GM19324 (cell line): ENCODE data around the gene HNF4A.
"Not testable (repeated sequence)": the region's sequence is repeated elsewhere in the genome, so short reads cannot be mapped to it uniquely, and the experiment has no call there.

Experiments used
- ATAC-seq: cut with Tn5 transposase; IDR thresholded peaks from one replicate; pipeline ENCODE4 v1.9.1; 2021; ENCODE audit warnings: mild to moderate bottlenecking, moderate library complexity; ENCODE audit not compliant: unreplicated experiment, low FRiP score

The HNF4A gene

GRCh38 chr20:44461142-44461802 lies 105.8 kb downstream of the HNF4A start:
- no peak for ATAC-seq

GRCh38 chr20:44461803-44462174 lies 106.3 kb downstream of the HNF4A start:
- ATAC-seq = no peak

- no peak for ATAC-seq
Observed at GRCh38 chr20:44463466-44463865, 108.0 kb downstream of the HNF4A start.

DNA sequence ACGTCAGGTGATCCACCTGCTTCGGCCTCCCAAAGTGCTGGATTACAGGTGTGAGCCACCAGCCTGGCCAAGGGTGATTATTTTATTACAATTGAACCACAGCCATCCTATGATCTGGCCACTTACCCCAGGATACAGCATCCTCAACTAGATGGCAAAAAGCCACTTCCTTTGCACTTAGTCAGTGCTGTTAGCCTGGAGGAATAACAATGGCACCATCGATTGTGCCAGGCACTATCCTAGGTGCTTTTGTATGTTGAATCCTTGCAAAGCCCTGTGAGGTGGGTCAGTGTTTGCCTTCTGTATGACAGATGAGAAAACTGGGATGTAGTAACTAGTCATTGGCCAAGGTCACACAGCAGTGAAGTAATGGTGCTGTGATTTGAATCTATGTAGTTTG lies 109.0 kb downstream of the HNF4A start:
- ATAC-seq = no peak

GRCh38 chr20:44465001-44465560 lies 109.6 kb downstream of the HNF4A start:
- no peak for ATAC-seq

- no peak for ATAC-seq
Observed at GRCh38 chr20:44467289-44467883, 111.9 kb downstream of the HNF4A start.

- ATAC-seq = no peak
Observed at GRCh38 chr20:44468044-44468782, 112.7 kb downstream of the HNF4A start.

- ATAC-seq = no peak
Observed at GRCh38 chr20:44470327-44470726, 114.8 kb downstream of the HNF4A start.

DNA sequence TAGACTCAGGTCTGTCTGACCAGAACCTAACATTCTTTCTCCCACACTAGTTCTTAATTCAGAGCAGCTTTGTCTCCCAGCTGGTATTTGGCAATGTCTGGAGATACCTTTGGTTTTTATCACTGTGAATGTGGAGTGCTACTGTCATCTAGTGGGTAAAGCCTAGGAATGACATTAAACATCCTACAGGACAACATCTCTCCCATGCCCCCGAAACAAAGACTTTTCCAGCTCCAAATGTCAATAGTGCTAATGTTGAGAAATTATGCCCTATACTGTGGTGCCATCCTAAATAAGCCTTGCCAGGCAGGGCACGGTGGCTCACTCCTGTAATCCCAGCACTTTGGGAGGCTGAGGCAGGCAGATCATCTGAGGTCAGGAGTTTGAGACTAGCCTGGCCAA lies 116.0 kb downstream of the HNF4A start:
- no peak for ATAC-seq

- not testable (repeated sequence) for ATAC-seq
Observed at GRCh38 chr20:44472283-44472682, 116.8 kb downstream of the HNF4A start.

DNA sequence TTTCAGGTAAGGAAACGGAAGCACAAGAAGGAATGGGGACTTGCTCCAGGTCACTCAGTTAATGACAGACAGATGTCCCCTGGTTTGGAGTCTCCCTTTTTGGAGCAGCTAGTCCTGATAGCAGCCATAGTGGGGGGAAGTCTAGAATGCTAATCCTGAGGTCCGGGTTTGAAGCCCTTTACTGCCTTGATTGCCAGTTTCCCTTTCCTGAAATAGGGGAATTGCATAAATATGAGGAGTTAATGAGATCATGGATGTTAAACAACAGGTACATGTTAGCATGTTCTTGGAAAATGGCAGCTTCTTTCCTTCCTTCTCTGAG lies 119.8 kb downstream of the HNF4A start:
- ATAC-seq = no peak

- ATAC-seq = peak; percentile 96
Observed at GRCh38 chr20:44475694-44476560, 120.4 kb downstream of the HNF4A start, which contains the start of gene TTPAL. Gene TTPAL (plus strand): TSS chr20:44475874. CDS start chr20:44480000, 4,126 bp downstream.

DNA sequence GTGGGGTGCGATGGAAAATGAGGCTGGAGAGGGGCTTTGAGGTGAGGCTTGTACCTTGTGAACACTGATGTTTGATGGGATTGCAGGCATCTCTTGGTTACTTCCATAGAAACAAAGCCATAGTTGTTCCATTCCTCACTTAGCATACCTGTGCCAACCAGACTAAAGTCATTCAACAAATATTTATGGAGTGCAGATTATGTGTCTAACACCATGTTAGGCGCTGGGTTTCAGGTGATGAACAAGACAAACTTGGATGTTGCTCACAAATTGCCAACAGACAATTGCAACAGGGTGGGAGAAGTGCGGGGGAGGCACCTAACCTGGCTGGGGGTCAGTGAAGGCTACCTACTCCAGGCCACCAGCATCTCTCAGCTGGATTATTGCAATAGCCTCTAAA lies 121.7 kb downstream of the HNF4A start:
- ATAC-seq = no peak

GRCh38 chr20:44478206-44478605 lies 122.7 kb downstream of the HNF4A start:
- no peak for ATAC-seq

DNA sequence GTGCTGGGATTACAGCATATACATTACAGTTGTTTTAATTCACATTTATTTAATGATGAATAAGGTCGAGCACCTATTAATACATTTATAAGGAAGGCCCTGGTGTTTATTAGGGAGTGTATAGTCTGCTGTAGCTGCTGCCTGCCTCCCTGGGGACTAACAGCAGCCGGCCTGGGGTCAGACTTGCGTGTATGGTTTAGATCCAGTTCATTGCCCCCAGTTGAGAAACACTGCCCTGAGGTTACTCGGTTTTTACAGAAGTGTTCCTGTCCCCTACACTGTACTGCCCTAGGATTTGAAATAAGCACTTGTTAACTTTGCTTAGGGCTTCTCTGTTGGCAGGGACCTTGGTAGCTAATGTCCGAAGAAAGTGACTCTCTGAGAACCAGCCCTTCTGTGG lies 124.1 kb downstream of the HNF4A start:
- no peak for ATAC-seq

DNA sequence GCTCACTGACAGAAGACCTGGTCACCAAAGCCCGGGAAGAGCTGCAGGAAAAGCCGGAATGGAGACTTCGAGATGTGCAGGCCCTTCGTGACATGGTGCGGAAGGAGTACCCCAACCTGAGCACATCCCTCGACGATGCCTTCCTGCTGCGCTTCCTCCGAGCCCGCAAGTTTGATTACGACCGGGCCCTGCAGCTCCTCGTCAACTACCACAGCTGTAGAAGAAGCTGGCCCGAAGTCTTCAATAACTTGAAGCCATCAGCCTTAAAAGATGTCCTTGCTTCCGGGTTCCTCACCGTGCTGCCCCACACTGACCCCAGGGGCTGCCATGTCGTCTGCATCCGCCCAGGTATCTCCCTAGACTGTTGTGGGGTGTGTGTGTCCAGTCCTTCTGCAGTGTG lies 124.6 kb downstream of the HNF4A start:
- no peak for ATAC-seq

- ATAC-seq = no peak
Observed at GRCh38 chr20:44481719-44482416, 126.4 kb downstream of the HNF4A start.

DNA sequence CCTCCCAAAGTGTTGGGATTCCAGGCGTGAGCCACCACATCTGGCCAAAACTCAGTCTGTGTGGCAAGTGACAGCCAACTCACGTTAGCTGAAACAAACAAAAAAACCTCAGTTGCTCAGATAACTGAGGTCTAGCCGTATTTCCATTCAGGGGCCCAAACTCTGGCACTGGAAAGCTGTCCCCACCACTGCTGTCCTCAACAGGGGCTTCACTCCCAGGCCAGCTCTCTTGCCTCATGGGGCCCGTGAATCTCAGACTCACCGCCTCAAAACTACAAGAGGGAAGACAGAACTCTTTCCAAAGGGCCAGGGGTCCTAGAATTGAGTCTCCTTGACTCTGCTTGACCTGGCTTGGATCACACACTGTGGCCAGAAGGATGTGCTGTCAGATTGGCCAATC lies 127.6 kb downstream of the HNF4A start:
- ATAC-seq = no peak
